ENCODE results near the gene PAFAH2. TPM values are rescaled to one million over a fixed set of nuclear protein-coding genes. Genes with fewer than 3 reads are reported as not detected.

The PAFAH2 gene
- total RNA-seq, 1 experiment from 2014 or later, result 12.4 TPM

GRCh38 chr1:25912076-25912831, 85.6 kb downstream of the PAFAH2 start:
- H3K56ac ChIP-seq (ENCODE audit: insufficient read length, low read depth, low read length), result no peak overlapping the region
- H3K4me1 ChIP-seq (ENCODE audit: insufficient read depth, low read length), result no peaks in the 10 kb centered on the region
- TF ChIP-seq CTCF (conservative IDR thresholded peaks at IDR 0.05), result no peak
- H2BK5ac ChIP-seq (ENCODE audit: insufficient read length, low read length), result no peak overlapping the region
- no peak overlapping the region for H2AK5ac ChIP-seq (ENCODE audit: insufficient read length, low read length)
- H4K20me1 ChIP-seq (ENCODE audit: control insufficient read depth, insufficient read depth, insufficient read length), result no peaks in the 10 kb centered on the region
- H4K8ac ChIP-seq (replicated peaks; ENCODE audit: insufficient read length, low read depth, low read length), result no peak overlapping the region
- H2BK12ac ChIP-seq (ENCODE audit: insufficient read length, low read depth, low read length), result no peak overlapping the region
- Mint-ChIP-seq H3K27me3 (ENCODE audit: low read depth) (peaks cover 24% of the 10 kb centered on the region), H3K27ac (no peak overlapping the region), H3K4me3 (no peak overlapping the region), H3K36me3 (ENCODE audit: insufficient read depth in 1 of 3, low read depth in 3 of 3) (no peaks in the 10 kb centered on the region; a peak in 1 of 7 replicates), H3K9me3 (no peaks in the 10 kb centered on the region), H3K4me1 (peaks cover 11 to 12% of the 10 kb centered on the region in 2 experiments)
- no peak overlapping the region for H3K14ac ChIP-seq (ENCODE audit: insufficient read depth, low read length)
- H4K91ac ChIP-seq (ENCODE audit: insufficient read length, low read depth, low read length), result no peak overlapping the region
- H3K27me3 ChIP-seq (ENCODE audit: insufficient read depth, low read length), result no peaks in the 10 kb centered on the region
- H3T11ph ChIP-seq (ENCODE audit: low read length), result no peak overlapping the region
- H3K23me2 ChIP-seq (ENCODE audit: insufficient read length, low read depth, low read length, poor library complexity, severe bottlenecking), result no peaks in the 10 kb centered on the region
- H3K23ac ChIP-seq (ENCODE audit: insufficient read length, low read depth, low read length), result no peak overlapping the region
- H3K79me1 ChIP-seq (ENCODE audit: insufficient read depth, low read depth, low read length, poor library complexity, severe bottlenecking), result no peaks in the 10 kb centered on the region
- H4K5ac ChIP-seq (ENCODE audit: insufficient read length, low read depth, low read length), result no peak overlapping the region
- H3K4me2 ChIP-seq (ENCODE audit: insufficient read depth, insufficient read length, low read length), result no peak overlapping the region
- no peak for DNase-seq
- H3K4ac ChIP-seq (ENCODE audit: low read depth, low read length), result no peak overlapping the region
- H2BK20ac ChIP-seq (ENCODE audit: low read depth, low read length, poor library complexity, severe bottlenecking), result no peak overlapping the region
- WGBS (ENCODE audit: extremely low coverage, insufficient read length, low lambda C conversion rate), result no CpG with 5 or more reads among the region's 5 CpGs
- no peak overlapping the region for H3K27ac ChIP-seq (ENCODE audit: insufficient read length, low read depth, low read length)
- no peak overlapping the region for H2AFZ ChIP-seq (ENCODE audit: low read length)
- no peak overlapping the region for H2BK15ac ChIP-seq (ENCODE audit: low read depth, low read length)
- no peaks in the 10 kb centered on the region for H3K79me2 ChIP-seq (ENCODE audit: insufficient read depth, low read length)
- no peaks in the 10 kb centered on the region for H3K9me3 ChIP-seq (ENCODE audit: control insufficient read depth, low read depth, low read length)
- H2BK120ac ChIP-seq (ENCODE audit: low read depth, low read length, poor library complexity, severe bottlenecking), result no peak overlapping the region
- H3K18ac ChIP-seq (ENCODE audit: insufficient read length, low read depth, low read length), result no peak overlapping the region
- no peak overlapping the region for H3K9ac ChIP-seq (ENCODE audit: extremely low read depth, insufficient read length, low read length)

Data from H9 (cell line).